ENCODE data around the gene FAM78B.
A peak's percentile ranks its signal among the peaks of the same experiment; 100 is the strongest.

The FAM78B gene

GRCh38 chr1:166136222-166136621, 30.6 kb downstream of the FAM78B start:
- TF ChIP-seq TAF1 (IDR thresholded peaks at IDR 0.05; ENCODE audit: borderline replicate concordance, low read depth, low read length) (no peak), POLR2A (IDR thresholded peaks at IDR 0.05; ENCODE audit: low read depth, low read length) (no peak), POLR2AphosphoS5 (IDR thresholded peaks at IDR 0.05; ENCODE audit: low read depth, low read length) (no peak)
- FAIRE-seq (no peak), DNase-seq (ENCODE audit: insufficient read length) (no peak)

- DNase-seq (ENCODE audit: insufficient read length) = no peak
- TF ChIP-seq POLR2AphosphoS5 (IDR thresholded peaks at IDR 0.05; ENCODE audit: low read depth, low read length) = no peak
- TF ChIP-seq POLR2A (IDR thresholded peaks at IDR 0.05; ENCODE audit: low read depth, low read length) = no peak
- FAIRE-seq = peak; percentile 65
These were observed 32.9 kb downstream of the FAM78B start for GRCh38 chr1:166133857-166134256.

GRCh38 chr1:166133276-166133841, 33.4 kb downstream of the FAM78B start:
- TF ChIP-seq TAF1 (IDR thresholded peaks at IDR 0.05; ENCODE audit: borderline replicate concordance, low read depth, low read length) = no peak
- TF ChIP-seq POLR2AphosphoS5 (IDR thresholded peaks at IDR 0.05; ENCODE audit: low read depth, low read length) = no peak
- no peak for TF ChIP-seq POLR2A (IDR thresholded peaks at IDR 0.05; ENCODE audit: low read depth, low read length)
- DNase-seq (ENCODE audit: insufficient read length) (no peak), FAIRE-seq (peak; percentile 72)

GRCh38 chr1:166132496-166132895, 34.3 kb downstream of the FAM78B start:
- TF ChIP-seq POLR2AphosphoS5 (IDR thresholded peaks at IDR 0.05; ENCODE audit: low read depth, low read length) = no peak
- no peak for TF ChIP-seq TAF1 (IDR thresholded peaks at IDR 0.05; ENCODE audit: borderline replicate concordance, low read depth, low read length)
- no peak for TF ChIP-seq POLR2A (IDR thresholded peaks at IDR 0.05; ENCODE audit: low read depth, low read length)
- DNase-seq (ENCODE audit: insufficient read length) (no peak), FAIRE-seq (no peak)

GRCh38 chr1:166129006-166129405, 37.8 kb downstream of the FAM78B start:
- no peak for DNase-seq (ENCODE audit: insufficient read length)
- FAIRE-seq = no peak
- TF ChIP-seq POLR2A (IDR thresholded peaks at IDR 0.05; ENCODE audit: low read depth, low read length) (no peak), TAF1 (IDR thresholded peaks at IDR 0.05; ENCODE audit: borderline replicate concordance, low read depth, low read length) (no peak), POLR2AphosphoS5 (IDR thresholded peaks at IDR 0.05; ENCODE audit: low read depth, low read length) (no peak)

- no peak for DNase-seq (ENCODE audit: insufficient read length)
- TF ChIP-seq TAF1 (IDR thresholded peaks at IDR 0.05; ENCODE audit: borderline replicate concordance, low read depth, low read length) = no peak
- no peak for TF ChIP-seq POLR2AphosphoS5 (IDR thresholded peaks at IDR 0.05; ENCODE audit: low read depth, low read length)
- TF ChIP-seq POLR2A (IDR thresholded peaks at IDR 0.05; ENCODE audit: low read depth, low read length) = no peak
- FAIRE-seq = no peak
These were observed 38.6 kb downstream of the FAM78B start for GRCh38 chr1:166128195-166128594.

GRCh38 chr1:166127003-166127402, 39.8 kb downstream of the FAM78B start:
- DNase-seq (ENCODE audit: insufficient read length) = no peak
- TF ChIP-seq POLR2A (IDR thresholded peaks at IDR 0.05; ENCODE audit: low read depth, low read length) (no peak), TAF1 (IDR thresholded peaks at IDR 0.05; ENCODE audit: borderline replicate concordance, low read depth, low read length) (no peak), POLR2AphosphoS5 (IDR thresholded peaks at IDR 0.05; ENCODE audit: low read depth, low read length) (no peak)
- FAIRE-seq = no peak

GRCh38 chr1:166122873-166123466, 43.8 kb downstream of the FAM78B start:
- no peak for TF ChIP-seq POLR2AphosphoS5 (IDR thresholded peaks at IDR 0.05; ENCODE audit: low read depth, low read length)
- TF ChIP-seq TAF1 (IDR thresholded peaks at IDR 0.05; ENCODE audit: borderline replicate concordance, low read depth, low read length) = no peak
- TF ChIP-seq POLR2A (IDR thresholded peaks at IDR 0.05; ENCODE audit: low read depth, low read length) = no peak
- no peak for FAIRE-seq
- DNase-seq (ENCODE audit: insufficient read length) = no peak

- FAIRE-seq = no peak
- TF ChIP-seq POLR2A (IDR thresholded peaks at IDR 0.05; ENCODE audit: low read depth, low read length) (no peak), TAF1 (IDR thresholded peaks at IDR 0.05; ENCODE audit: borderline replicate concordance, low read depth, low read length) (no peak), POLR2AphosphoS5 (IDR thresholded peaks at IDR 0.05; ENCODE audit: low read depth, low read length) (no peak)
- DNase-seq (ENCODE audit: insufficient read length) = no peak
These were observed 45.8 kb downstream of the FAM78B start for GRCh38 chr1:166121010-166121409.

- DNase-seq (ENCODE audit: insufficient read length) (no peak), FAIRE-seq (no peak)
These were observed 46.5 kb downstream of the FAM78B start for GRCh38 chr1:166120281-166120680.

GRCh38 chr1:166119471-166119965, 47.3 kb downstream of the FAM78B start:
- no peak for FAIRE-seq
- DNase-seq (ENCODE audit: insufficient read length) = no peak
- TF ChIP-seq POLR2AphosphoS5 (IDR thresholded peaks at IDR 0.05; ENCODE audit: low read depth, low read length) (no peak), POLR2A (IDR thresholded peaks at IDR 0.05; ENCODE audit: low read depth, low read length) (no peak), TAF1 (IDR thresholded peaks at IDR 0.05; ENCODE audit: borderline replicate concordance, low read depth, low read length) (no peak)

More at GRCh38 chr1:166120281-166120680, 46.5 kb downstream of the FAM78B start:
- TF ChIP-seq TAF1 (IDR thresholded peaks at IDR 0.05; ENCODE audit: borderline replicate concordance, low read depth, low read length) (no peak), POLR2AphosphoS5 (IDR thresholded peaks at IDR 0.05; ENCODE audit: low read depth, low read length) (no peak), POLR2A (IDR thresholded peaks at IDR 0.05; ENCODE audit: low read depth, low read length) (no peak)

- FAIRE-seq = no peak
- TF ChIP-seq POLR2AphosphoS5 (IDR thresholded peaks at IDR 0.05; ENCODE audit: low read depth, low read length) (no peak), TAF1 (IDR thresholded peaks at IDR 0.05; ENCODE audit: borderline replicate concordance, low read depth, low read length) (no peak), POLR2A (IDR thresholded peaks at IDR 0.05; ENCODE audit: low read depth, low read length) (no peak)
- DNase-seq (ENCODE audit: insufficient read length) = no peak
These were observed 49.0 kb downstream of the FAM78B start for GRCh38 chr1:166117776-166118175.
